A549 (cell line): ENCODE measurements around the gene RER1. TPM values are rescaled to one million over a fixed set of nuclear protein-coding genes. Genes with fewer than 3 reads are reported as not detected.

Source experiments
- ATAC-seq, 2 experiments: fragments of 200-7000 bp in 1 of 2; fragments of >200 bp in 1 of 2; cut with Nextera tagmentation in 1 of 2; cut with Tn5 transposase in 1 of 2; 3 replicates each; pipeline versions ENCODE4 v1.8.0 to v1.9.1; 2018 to 2020; ENCODE audit warnings: mild to moderate bottlenecking in 1 of 2, moderate library complexity in 1 of 2
- CTCF ChIA-PET: fragments of 300-600 bp; sonication (Branson Sonifier 250); formaldehyde crosslinking; extraction: SDS; loops from one replicate; lab custom pipeline; 2021; ENCODE audit warnings: antibody characterized with exemption, inconsistent platforms; lab: Yijun Ruan, JAX
- POLR2A ChIA-PET: fragments of 350-600 bp; formaldehyde crosslinking; extraction: SDS; loops from one replicate; lab custom pipeline; 2021; ENCODE audit warnings: antibody characterized with exemption, inconsistent platforms; lab: Yijun Ruan, JAX
- DNase-seq, 2 experiments: peaks; one replicate each; pipeline versions ENCODE4 v3.0.0 to v3.0.0-alpha.2; 2011 to 2016; ENCODE audit warnings: low read depth in 1 of 2, low spot score in 1 of 2
- FAIRE-seq: peaks from 2 replicates; lab custom pipeline; 2011; peaks lifted over from hg19 to GRCh38; lab: Jason Lieb, UNC
- H3K27ac ChIP-seq, 2 experiments: fragments of >200 bp; sonication (Bioruptor Twin); formaldehyde crosslinking; 3 replicates each; pipeline ENCODE4 v1.5.1; 2016 to 2017
- H3K4me1 ChIP-seq: fragments of >200 bp; sonication (Bioruptor Twin); formaldehyde crosslinking; 3 replicates; pipeline ENCODE4 v1.6.1; 2016
- H3K4me2 ChIP-seq: fragments of >200 bp; sonication (Bioruptor Twin); formaldehyde crosslinking; 3 replicates; pipeline ENCODE4 v1.6.1; 2016
- H3K4me3 ChIP-seq: fragments of >200 bp; sonication (Bioruptor Twin); formaldehyde crosslinking; 3 replicates; pipeline ENCODE4 v1.5.1; 2016
- H3K9me3 ChIP-seq: fragments of >200 bp; sonication (Bioruptor Twin); formaldehyde crosslinking; 3 replicates; pipeline ENCODE4 v1.6.1; 2016
- BCL3 ChIP-seq: fragments of >200 bp; sonication (Bioruptor Twin); formaldehyde crosslinking; IDR thresholded peaks from 3 replicates; pipeline ENCODE4 v1.6.1; 2016
- BHLHE40 ChIP-seq: IDR thresholded peaks from 2 replicates; pipeline ENCODE4 v1.6.1; 2012; ENCODE audit warnings: low read depth, low read length, inconsistent platforms
- CBX2 ChIP-seq: fragments of 200-600 bp; sonication (generic); IDR thresholded peaks from 2 replicates; pipeline ENCODE4 v1.6.1; 2016; ENCODE audit warnings: low read depth, mild to moderate bottlenecking, borderline replicate concordance
- CHD2 ChIP-seq: fragments of 150-350 bp; IDR thresholded peaks from 2 replicates; pipeline ENCODE4 v1.6.1; 2014; ENCODE audit warnings: low read length; ENCODE audit not compliant: partially characterized antibody
- EHMT2 ChIP-seq: fragments of 200-600 bp; sonication (generic); IDR thresholded peaks from 2 replicates; pipeline ENCODE4 v1.6.1; 2016; ENCODE audit warnings: antibody characterized with exemption, low read depth, mild to moderate bottlenecking, moderate library complexity
- ELK1 ChIP-seq: fragments of 150-350 bp; IDR thresholded peaks from 2 replicates; pipeline ENCODE4 v1.6.1; 2014; ENCODE audit warnings: low read depth, mild to moderate bottlenecking, low read length
- EP300 ChIP-seq, 2 experiments: fragments of >200 bp; sonication (Bioruptor Twin); formaldehyde crosslinking; IDR thresholded peaks; 2 replicates in 1 of 2; 3 replicates in 1 of 2; pipeline ENCODE4 v1.6.1; 2016 to 2017
- ESRRA ChIP-seq: fragments of 150-350 bp; IDR thresholded peaks from 2 replicates; pipeline ENCODE4 v1.6.1; 2014; ENCODE audit warnings: mild to moderate bottlenecking, low read length, borderline replicate concordance
- FOXS1 ChIP-seq: fragments of 250-450 bp; sonication (Bioruptor Pico); IDR thresholded peaks from 2 replicates; pipeline ENCODE4 v1.5.0; 2020; ENCODE audit warnings: mild to moderate bottlenecking, moderate library complexity
- HDAC2 ChIP-seq: fragments of 200-600 bp; sonication (generic); IDR thresholded peaks from 2 replicates; pipeline ENCODE4 v1.6.1; 2016
- HEYL ChIP-seq: fragments of 250-450 bp; sonication (Bioruptor Pico); IDR thresholded peaks from 2 replicates; pipeline ENCODE4 v1.8.0; 2021; ENCODE audit warnings: mild to moderate bottlenecking, moderate library complexity
- HOXA7 ChIP-seq: fragments of 250-450 bp; sonication (Bioruptor Pico); IDR thresholded peaks from 2 replicates; pipeline ENCODE4 v1.5.0; 2020; ENCODE audit warnings: mild to moderate bottlenecking, moderate library complexity
- HOXB5 ChIP-seq: fragments of 250-450 bp; sonication (Bioruptor Pico); IDR thresholded peaks from 2 replicates; pipeline ENCODE4 v1.5.0; 2020; ENCODE audit warnings: mild to moderate bottlenecking, moderate library complexity
- JUN ChIP-seq, 2 experiments: fragments of >200 bp; sonication (Bioruptor Twin); formaldehyde crosslinking; IDR thresholded peaks; 2 replicates in 1 of 2; 3 replicates in 1 of 2; pipeline ENCODE4 v1.6.1; 2016 to 2017
- KDM5A ChIP-seq: fragments of 200-600 bp; sonication (generic); IDR thresholded peaks from 2 replicates; pipeline ENCODE4 v1.6.1; 2016; ENCODE audit warnings: antibody characterized with exemption, mild to moderate bottlenecking
- MAX ChIP-seq: IDR thresholded peaks from 2 replicates; pipeline ENCODE4 v1.6.1; 2012
- NPAS2 ChIP-seq: fragments of 250-450 bp; sonication (Bioruptor Pico); IDR thresholded peaks from 2 replicates; pipeline ENCODE4 v1.8.0; 2022; ENCODE audit warnings: mild to moderate bottlenecking, moderate library complexity, borderline replicate concordance
- REST ChIP-seq: fragments of 200-600 bp; sonication (generic); IDR thresholded peaks from 2 replicates; pipeline ENCODE4 v1.6.1; 2016; ENCODE audit warnings: antibody characterized with exemption, mild to moderate bottlenecking, moderate library complexity
- SMC3 ChIP-seq: fragments of >200 bp; sonication (Bioruptor Twin); formaldehyde crosslinking; IDR thresholded peaks from 3 replicates; pipeline ENCODE4 v1.6.1; 2018; ENCODE audit warnings: inconsistent platforms
- SREBF2 ChIP-seq: fragments of 450-650 bp; IDR thresholded peaks from 2 replicates; pipeline ENCODE4 v1.6.1; 2014; ENCODE audit warnings: mild to moderate bottlenecking, moderate library complexity
- ZNF302 ChIP-seq: fragments of 250-450 bp; sonication (Bioruptor Pico); IDR thresholded peaks from 2 replicates; pipeline ENCODE4 v1.9.0; 2021; ENCODE audit warnings: inconsistent platforms, mild to moderate bottlenecking, moderate library complexity
- WGBS: methylation state at CpG from one replicate; pipeline ENCODE4 v1.1.6; 2017; ENCODE audit errors: missing lambda C conversion rate; 5-methylcytosine and 5-hydroxymethylcytosine counted together
- polyA plus RNA-seq, 4 experiments: library from polyadenylated mRNA; depleted of rRNA in 3 of 4; stranded (reverse); fragments of >200 nt; fragmentation: RNase III in 1 of 4; extraction: RNeasy Plus Mini Kit Qiagen cat#74134 plus additional on column Dnase treatment in 1 of 4; gene quantifications; 2 replicates in 3 of 4; 3 replicates in 1 of 4; pipeline ENCODE4 v1.2.3, GENCODE V29; 2011 to 2017

Gene RER1
- polyA plus RNA-seq, 2 of the 4 experiments (the other 2 are of a cell fraction): 72.3 to 213 TPM

- H3K27ac ChIP-seq: no peak overlapping the region
- no peak for TF ChIP-seq NPAS2 (CRISPR knock-in tag)
- TF ChIP-seq EHMT2: no peak
- TF ChIP-seq ESRRA: no peak
- no peak for TF ChIP-seq SREBF2
- TF ChIP-seq FOXS1 (CRISPR knock-in tag): no peak
- no peak for TF ChIP-seq KDM5A
- TF ChIP-seq BCL3: no peak
- no peak for TF ChIP-seq ZNF302
- no peak for TF ChIP-seq BHLHE40
- ATAC-seq: no peak
- H3K4me1 ChIP-seq: peaks cover 17% of the 10 kb centered on the region
- FAIRE-seq: no peak
- 83% methylated on average over 16 of the region's 17 CpGs for WGBS
- H3K9me3 ChIP-seq: no peaks in the 10 kb centered on the region
- ChIA-PET POLR2A (no interaction called here), CTCF (no interaction called here)
- no peak for DNase-seq
- no peak overlapping the region for H3K4me3 ChIP-seq
- no peak overlapping the region for H3K4me2 ChIP-seq
Observed at GRCh38 chr1:2396059-2396458, 4.4 kb downstream of the RER1 start.

- POLR2A ChIA-PET: no interaction called here
- no peak for ATAC-seq
- WGBS: 88% methylated on average over 5 of the region's 5 CpGs
Observed at GRCh38 chr1:2396476-2396875, 4.8 kb downstream of the RER1 start.

More at GRCh38 chr1:2396476-2396875, 4.8 kb downstream of the RER1 start:
- TF ChIP-seq BCL3 (no peak), ESRRA (no peak), ELK1 (no peak), SMC3 (no peak), HOXA7 (no peak), HOXB5 (CRISPR knock-in tag) (no peak), EP300 (IDR thresholded peaks at IDR 0.05) (no peak), CHD2 (no peak), JUN (IDR thresholded peaks at IDR 0.05) (no peak), EHMT2 (no peak), REST (no peak), MAX (no peak), HEYL (CRISPR knock-in tag) (no peak), SREBF2 (no peak), CBX2 (no peak), HDAC2 (no peak)
- Histone ChIP-seq H3K4me1 (peaks cover 17% of the 10 kb centered on the region), H3K9me3 (no peaks in the 10 kb centered on the region), H3K27ac (no peak overlapping the region), H3K4me2 (no peak overlapping the region), H3K4me3 (no peak overlapping the region)
- CTCF ChIA-PET: interaction anchor here (1.0 to 2.3 kb wide), 3 partner anchors 11 to 151 kb away, joined by 3 to 8 read pairs (median 6); no protein-coding TSS in a partner anchor
- no peak for DNase-seq
- no peak for FAIRE-seq
